ENCODE measurements around the gene TLL1. TPM values are rescaled to one million over a fixed set of nuclear protein-coding genes. Genes with fewer than 3 reads are reported as not detected.

Gene TLL1
- polyA plus RNA-seq, 2 of the 4 experiments (the other 2 are of a cell fraction) = 0.01 to 0.13 TPM

GRCh38 chr4:165927815-165928214 is 54.8 kb downstream of the TLL1 start:
- ATAC-seq = no peak
- no peak overlapping the region for H3K27ac ChIP-seq
- H3K9me3 ChIP-seq = no peaks in the 10 kb centered on the region
- ChIA-PET CTCF (no interaction called here), POLR2A (no interaction called here)
- DNase-seq (ENCODE audit: low read depth in 1 of 2, low spot score in 1 of 2) = no peak
- TF ChIP-seq EP300 (IDR thresholded peaks at IDR 0.05) (no peak), HOXA7 (CRISPR knock-in tag; IDR thresholded peaks at IDR 0.05) (no peak), REST (IDR thresholded peaks at IDR 0.05) (no peak), ELK1 (IDR thresholded peaks at IDR 0.05; ENCODE audit: low read depth, low read length) (no peak), POLR2A (IDR thresholded peaks at IDR 0.05; ENCODE audit: low read length) (no peak), ZNF302 (CRISPR knock-in tag; IDR thresholded peaks at IDR 0.05) (no peak), EHF (CRISPR knock-in tag; IDR thresholded peaks at IDR 0.05) (no peak), CHD4 (IDR thresholded peaks at IDR 0.05; ENCODE audit: borderline replicate concordance) (no peak), ZFP36 (IDR thresholded peaks at IDR 0.05; ENCODE audit: borderline replicate concordance, partially characterized antibody) (no peak), MAX (IDR thresholded peaks at IDR 0.05) (no peak), HDAC2 (IDR thresholded peaks at IDR 0.05) (no peak), FOXS1 (CRISPR knock-in tag; IDR thresholded peaks at IDR 0.05) (no peak)
- FAIRE-seq = no peak
- no peak overlapping the region for H3K4me2 ChIP-seq
- 59% methylated on average over 3 of the region's 3 CpGs for WGBS (ENCODE audit: missing lambda C conversion rate)
- H3K4me1 ChIP-seq = no peaks in the 10 kb centered on the region
- H3K4me3 ChIP-seq = no peak overlapping the region

- DNase-seq (ENCODE audit: low read depth in 1 of 2, low spot score in 1 of 2) = no peak
- FAIRE-seq = no peak
- H3K9me3 ChIP-seq = no peaks in the 10 kb centered on the region
- no peaks in the 10 kb centered on the region for H3K4me1 ChIP-seq
- WGBS (ENCODE audit: missing lambda C conversion rate) = 24% methylated on average over 2 of the region's 2 CpGs
- H3K4me2 ChIP-seq = no peak overlapping the region
- ChIA-PET CTCF (no interaction called here), POLR2A (no interaction called here)
- no peak for ATAC-seq
- no peak overlapping the region for H3K4me3 ChIP-seq
- no peak for TF ChIP-seq POLR2AphosphoS2 (conservative IDR thresholded peaks at IDR 0.05; ENCODE audit: low read length)
- no peak for TF ChIP-seq ATOH8 (CRISPR knock-in tag; IDR thresholded peaks at IDR 0.05; ENCODE audit: low read depth)
- TF ChIP-seq TP53 (CRISPR knock-in tag; IDR thresholded peaks at IDR 0.05) = no peak
- no peak overlapping the region for H3K27ac ChIP-seq
Observed at GRCh38 chr4:165928601-165929000, 55.6 kb downstream of the TLL1 start.

GRCh38 chr4:165929662-165930061 is 56.6 kb downstream of the TLL1 start:
- CTCF ChIA-PET = no interaction called here
- FAIRE-seq (no peak), ATAC-seq (no peak), DNase-seq (ENCODE audit: low read depth in 1 of 2, low spot score in 1 of 2) (no peak)
- 24% methylated on average over 2 of the region's 2 CpGs for WGBS (ENCODE audit: missing lambda C conversion rate)
- H3K4me3 ChIP-seq = no peak overlapping the region
- H3K27ac ChIP-seq = no peak overlapping the region
- no peaks in the 10 kb centered on the region for H3K9me3 ChIP-seq
- POLR2A ChIA-PET = interaction anchor here (0.7 kb wide), 1 partner anchor 11 kb away, joined by 3 read pairs; no protein-coding TSS in a partner anchor
- no peaks in the 10 kb centered on the region for H3K4me1 ChIP-seq
- TF ChIP-seq MAZ (IDR thresholded peaks at IDR 0.05; ENCODE audit: borderline replicate concordance, low read depth, low read length) (no peak), HEYL (CRISPR knock-in tag; IDR thresholded peaks at IDR 0.05) (no peak), POLR2AphosphoS2 (conservative IDR thresholded peaks at IDR 0.05; ENCODE audit: low read length) (no peak), JUNB (IDR thresholded peaks at IDR 0.05) (no peak), HOXB13 (CRISPR knock-in tag; IDR thresholded peaks at IDR 0.05; ENCODE audit: low read depth) (no peak), TP53 (CRISPR knock-in tag; IDR thresholded peaks at IDR 0.05) (no peak), NPAS2 (CRISPR knock-in tag; IDR thresholded peaks at IDR 0.05; ENCODE audit: borderline replicate concordance) (no peak), FOXS1 (CRISPR knock-in tag; IDR thresholded peaks at IDR 0.05) (no peak), RARB (CRISPR knock-in tag; IDR thresholded peaks at IDR 0.05) (no peak), ATOH8 (CRISPR knock-in tag; IDR thresholded peaks at IDR 0.05; ENCODE audit: low read depth) (no peak), E2F6 (IDR thresholded peaks at IDR 0.05; ENCODE audit: borderline replicate concordance, low read depth) (no peak)
- H3K4me2 ChIP-seq = no peak overlapping the region

All from A549 (cell line).